ENCODE measurements around the gene MGRN1.

Gene MGRN1

GRCh38 chr16:4696905-4697847 lies 72.5 kb downstream of the MGRN1 start:
- no peak for DNase-seq

GRCh38 chr16:4697848-4698291 lies 73.2 kb downstream of the MGRN1 start:
- DNase-seq, result no peak

GRCh38 chr16:4698321-4699045 lies 73.9 kb downstream of the MGRN1 start:
- DNase-seq, result no peak

- no peak for DNase-seq
These were observed 74.5 kb downstream of the MGRN1 start for GRCh38 chr16:4699046-4699556.

- DNase-seq, result no peak
These were observed 75.9 kb downstream of the MGRN1 start for GRCh38 chr16:4700380-4700996.

GRCh38 chr16:4700997-4701743 lies 76.5 kb downstream of the MGRN1 start:
- DNase-seq, result peak in 7 of 51 donors; percentile 16 to 44 (median 22)

- DNase-seq, result no peak
These were observed 77.3 kb downstream of the MGRN1 start for GRCh38 chr16:4701791-4702465.

GRCh38 chr16:4702466-4702808 lies 77.8 kb downstream of the MGRN1 start:
- DNase-seq, result no peak

GRCh38 chr16:4703906-4704305 lies 79.3 kb downstream of the MGRN1 start:
- no peak for DNase-seq

- no peak for DNase-seq
These were observed 79.9 kb downstream of the MGRN1 start for GRCh38 chr16:4704491-4704890.

GRCh38 chr16:4704913-4705312 lies 80.3 kb downstream of the MGRN1 start:
- DNase-seq, result no peak

GRCh38 chr16:4706871-4707270 lies 82.2 kb downstream of the MGRN1 start:
- DNase-seq, result no peak

GRCh38 chr16:4709481-4709880 lies 84.9 kb downstream of the MGRN1 start:
- no peak for DNase-seq

GRCh38 chr16:4713663-4714501 lies 89.3 kb downstream of the MGRN1 start:
- no peak for DNase-seq

GRCh38 chr16:4714996-4715395 lies 90.4 kb downstream of the MGRN1 start:
- DNase-seq, result no peak

GRCh38 chr16:4718466-4718865 lies 93.8 kb downstream of the MGRN1 start:
- DNase-seq, result no peak

GRCh38 chr16:4723071-4723767 lies 98.6 kb downstream of the MGRN1 start:
- DNase-seq, result no peak

GRCh38 chr16:4724661-4725270 lies 100.1 kb downstream of the MGRN1 start:
- no peak for DNase-seq

- DNase-seq, result no peak
These were observed 102.0 kb downstream of the MGRN1 start for GRCh38 chr16:4726616-4727015.
